CD4-positive, alpha-beta T cell (primary cell): ENCODE results near the gene RNF14. TPM values are rescaled to one million over a fixed set of nuclear protein-coding genes. Genes with fewer than 3 reads are reported as not detected.
"Not testable (repeated sequence)": the region's sequence is repeated elsewhere in the genome, so short reads cannot be mapped to it uniquely, and the experiment has no call there.

Experiments used
- ATAC-seq: fragments of 200-7000 bp; cut with Tn5 transposase; one replicate; pipeline ENCODE4 v1.10.0; 2022; ENCODE audit warnings: mild to moderate bottlenecking; ENCODE audit not compliant: poor library complexity
- CTCF ChIA-PET: fragments of 350-600 bp; sonication (Branson Sonifier 250); formaldehyde crosslinking; loops from one replicate; lab custom pipeline; 2021; ENCODE audit warnings: antibody characterized with exemption, inconsistent platforms; lab: Charles Lee
- POLR2A ChIA-PET: fragments of 350-600 bp; sonication (Branson Sonifier 250); formaldehyde crosslinking; loops from one replicate; lab custom pipeline; 2021; ENCODE audit warnings: antibody characterized with exemption, inconsistent platforms; lab: Charles Lee
- DNase-seq, 14 experiments: peaks; one replicate each; pipeline ENCODE4 v3.0.0-alpha.2; 2013 to 2020; ENCODE audit warnings: mixed read lengths in 2 of 14
- H3K27ac ChIP-seq, 2 donors: one replicate each; pipeline versions ENCODE4 v1.5.1 to v1.7.0; 2013; ENCODE audit warnings: low read length in 2 of 2, low read depth in 1 of 2, mild to moderate bottlenecking in 1 of 2
- H3K27me3 ChIP-seq, 2 experiments: 1 replicate in 1 of 2; 2 replicates in 1 of 2; pipeline versions ENCODE4 v1.6.1 to v1.7.0; 2013; ENCODE audit warnings: low read length in 2 of 2, control low read depth in 1 of 2, mild to moderate bottlenecking in 1 of 2, moderate library complexity in 1 of 2; ENCODE audit not compliant: insufficient read depth in 2 of 2, control insufficient read depth in 1 of 2
- H3K36me3 ChIP-seq: one replicate; pipeline ENCODE4 v1.6.1; 2013; ENCODE audit warnings: low read length, control low read depth; ENCODE audit not compliant: insufficient read depth
- H3K4me1 ChIP-seq: one replicate; pipeline ENCODE4 v1.6.1; 2013; ENCODE audit warnings: low read length, control low read depth; ENCODE audit not compliant: insufficient read depth
- H3K4me3 ChIP-seq: one replicate; pipeline ENCODE4 v1.5.1; 2013; ENCODE audit warnings: mild to moderate bottlenecking, low read length, moderate library complexity
- H3K9me3 ChIP-seq, 2 experiments: 1 replicate in 1 of 2; 2 replicates in 1 of 2; pipeline versions ENCODE4 v1.6.1 to v1.7.0; 2013; ENCODE audit warnings: low read length in 2 of 2, mild to moderate bottlenecking in 2 of 2, control low read depth in 1 of 2, moderate library complexity in 1 of 2; ENCODE audit not compliant: control insufficient read depth in 1 of 2, insufficient read depth in 1 of 2
- H3K27ac Mint-ChIP-seq: one replicate; pipeline ENCODE4 v1.8.0; 2020; ENCODE audit warnings: mixed read lengths
- H3K27me3 Mint-ChIP-seq: one replicate; pipeline ENCODE4 v1.8.0; 2021; ENCODE audit warnings: mixed read lengths
- H3K36me3 Mint-ChIP-seq: one replicate; pipeline ENCODE4 v1.8.0; 2021; ENCODE audit warnings: low read depth, mixed read lengths
- H3K4me1 Mint-ChIP-seq: one replicate; pipeline ENCODE4 v1.8.0; 2021; ENCODE audit warnings: low read depth, mixed read lengths
- H3K4me3 Mint-ChIP-seq: one replicate; pipeline ENCODE4 v1.8.0; 2020; ENCODE audit warnings: mild to moderate bottlenecking, mixed read lengths
- H3K9me3 Mint-ChIP-seq: one replicate; pipeline ENCODE4 v1.8.0; 2020; ENCODE audit warnings: mixed read lengths
- intact Hi-C, 2 experiments: fragments of 100-400 bp; cut with DNase I in 1 of 2; cut with micrococcal nuclease in 1 of 2; formaldehyde crosslinking; loops; one replicate each; pipeline versions ENCODE4 v1.15.1 to v1.9.0; 2023 to 2025; cut with DNase I, micrococcal nuclease
- total RNA-seq, 174 experiments: library from RNA in 2 of 174; stranded (reverse) in 2 of 174; gene quantifications; one replicate each; pipeline ENCODE4 v1.2.3 and lab custom pipeline; 2021 to 2026
- TF ChIP-seq, protein P1 (sequence below): fragments of 200-600 bp; IDR thresholded peaks from one replicate; pipeline ENCODE4 v1.8.0; 2022; ENCODE audit warnings: antibody characterized with exemption, mild to moderate bottlenecking

Gene RNF14
- total RNA-seq, 2 experiments from 2014 or later, result 8.9 to 10.7 TPM

DNA sequence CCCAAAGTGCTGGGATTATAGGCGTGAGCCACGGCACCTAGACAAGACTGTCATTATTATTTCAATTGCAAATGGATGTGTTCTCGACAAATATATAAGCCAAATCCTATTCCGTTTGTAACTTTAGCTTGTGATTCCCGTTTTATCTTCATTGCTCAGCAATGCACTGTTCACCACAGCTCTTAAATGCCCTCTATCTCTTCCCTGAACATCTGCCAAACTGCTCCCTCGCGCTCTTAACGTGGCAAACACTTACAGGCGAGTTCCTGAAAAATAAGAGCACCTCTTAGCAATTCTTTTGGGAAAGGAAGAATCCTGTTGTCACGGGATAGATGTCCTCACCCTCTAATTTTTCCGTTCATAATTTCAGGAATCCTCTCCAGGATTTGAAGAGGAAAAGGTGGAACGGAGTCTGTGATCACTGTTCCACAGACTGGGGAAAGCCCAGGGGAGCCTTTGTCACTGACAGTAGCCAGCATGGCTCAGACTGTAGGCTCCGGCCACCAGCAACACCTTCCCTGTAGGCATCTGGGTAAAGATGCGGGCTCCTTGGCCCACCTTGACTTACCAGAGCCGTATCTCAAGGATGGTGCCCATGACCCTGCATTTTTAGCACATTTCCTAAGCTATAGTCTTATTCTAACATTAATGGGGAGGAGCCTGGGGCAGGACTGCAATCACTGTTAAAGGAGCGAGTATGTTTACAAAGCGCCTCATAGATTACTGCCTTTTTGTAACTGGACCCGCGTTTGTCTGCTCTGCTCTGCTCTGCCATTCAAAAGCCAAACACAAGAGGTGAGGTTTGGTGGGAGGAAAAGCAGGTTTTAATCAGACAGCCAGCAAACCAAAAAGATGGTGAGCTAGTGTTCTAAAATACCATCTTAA is 64.1 kb downstream of the RNF14 start:
- Histone ChIP-seq H3K4me3 (no peak overlapping the region), H3K27ac (no peak overlapping the region), H3K27me3 (no peaks in the 10 kb centered on the region), H3K36me3 (no peaks in the 10 kb centered on the region), H3K9me3 (no peaks in the 10 kb centered on the region), H3K4me1 (peaks cover 18% of the 10 kb centered on the region)
- Mint-ChIP-seq H3K36me3 (no peaks in the 10 kb centered on the region), H3K4me3 (no peak overlapping the region), H3K9me3 (no peaks in the 10 kb centered on the region), H3K27me3 (no peaks in the 10 kb centered on the region), H3K4me1 (peaks cover 21% of the 10 kb centered on the region), H3K27ac (no peak overlapping the region)
- no peak for DNase-seq
- ATAC-seq, result no peak
- intact Hi-C loops, result loop anchor here in 1 of 2 experiments (5.0 kb wide), 1 partner anchor 39 kb away; no protein-coding TSS in a partner anchor
- ChIA-PET POLR2A (interaction anchor here (0.7 to 2.2 kb wide), 3 partner anchors 66 to 77 kb away, joined by 3 to 10 read pairs (median 4); no protein-coding TSS in a partner anchor), CTCF (no interaction called here)
- TF ChIP-seq, protein P1, sequence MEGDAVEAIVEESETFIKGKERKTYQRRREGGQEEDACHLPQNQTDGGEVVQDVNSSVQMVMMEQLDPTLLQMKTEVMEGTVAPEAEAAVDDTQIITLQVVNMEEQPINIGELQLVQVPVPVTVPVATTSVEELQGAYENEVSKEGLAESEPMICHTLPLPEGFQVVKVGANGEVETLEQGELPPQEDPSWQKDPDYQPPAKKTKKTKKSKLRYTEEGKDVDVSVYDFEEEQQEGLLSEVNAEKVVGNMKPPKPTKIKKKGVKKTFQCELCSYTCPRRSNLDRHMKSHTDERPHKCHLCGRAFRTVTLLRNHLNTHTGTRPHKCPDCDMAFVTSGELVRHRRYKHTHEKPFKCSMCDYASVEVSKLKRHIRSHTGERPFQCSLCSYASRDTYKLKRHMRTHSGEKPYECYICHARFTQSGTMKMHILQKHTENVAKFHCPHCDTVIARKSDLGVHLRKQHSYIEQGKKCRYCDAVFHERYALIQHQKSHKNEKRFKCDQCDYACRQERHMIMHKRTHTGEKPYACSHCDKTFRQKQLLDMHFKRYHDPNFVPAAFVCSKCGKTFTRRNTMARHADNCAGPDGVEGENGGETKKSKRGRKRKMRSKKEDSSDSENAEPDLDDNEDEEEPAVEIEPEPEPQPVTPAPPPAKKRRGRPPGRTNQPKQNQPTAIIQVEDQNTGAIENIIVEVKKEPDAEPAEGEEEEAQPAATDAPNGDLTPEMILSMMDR, result no peak

DNA sequence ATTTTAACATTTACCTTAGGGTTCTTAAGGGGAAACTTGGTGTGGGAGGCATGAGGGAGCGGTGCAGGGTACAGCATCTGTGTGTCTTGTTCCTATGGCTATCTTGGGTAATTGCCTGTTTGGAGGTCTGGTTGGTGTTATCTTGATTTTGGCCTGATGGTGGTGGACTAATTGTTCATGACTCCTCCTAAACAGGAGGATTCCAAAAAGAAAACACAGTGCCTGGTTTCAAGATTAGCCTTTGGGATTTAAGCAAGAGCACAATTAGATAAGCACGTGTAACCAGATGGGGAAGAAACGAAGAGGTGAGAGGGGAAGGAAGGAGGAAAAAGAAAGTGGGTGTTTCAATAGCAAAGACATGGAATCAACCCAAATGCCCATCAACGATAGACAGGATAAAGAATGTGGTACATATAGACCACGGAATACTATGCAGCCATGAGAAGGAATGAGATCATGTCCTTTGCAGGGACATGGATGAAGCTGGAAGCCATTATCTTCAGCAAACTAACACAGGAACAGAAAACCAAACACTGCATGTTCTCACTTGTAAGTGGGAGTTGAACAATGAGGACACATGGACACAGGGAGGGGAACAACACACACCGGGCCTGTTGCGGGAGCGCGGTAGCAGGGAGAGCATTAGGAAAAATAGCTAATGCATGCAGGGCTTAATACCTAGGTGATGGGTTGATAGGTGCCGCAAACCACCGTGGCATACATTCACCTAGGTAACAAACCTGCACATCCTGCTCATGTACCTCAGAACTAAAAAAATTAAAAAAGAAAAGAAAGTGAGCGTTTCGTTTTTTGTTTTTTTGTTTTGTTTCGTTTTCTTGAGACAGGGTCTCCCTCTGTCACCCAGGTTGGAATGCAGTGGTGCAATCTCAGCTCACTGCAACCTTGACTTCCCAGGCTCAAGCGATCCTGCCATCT is 65.0 kb downstream of the RNF14 start:
- H3K36me3 Mint-ChIP-seq, H3K4me3 Mint-ChIP-seq, H3K27me3 ChIP-seq, H3K4me3 ChIP-seq, H3K27ac ChIP-seq, H3K36me3 ChIP-seq, DNase-seq, H3K9me3 Mint-ChIP-seq, H3K9me3 ChIP-seq, H3K27me3 Mint-ChIP-seq, ATAC-seq: not testable (repeated sequence)
- Mint-ChIP-seq H3K4me1 (peaks cover 21% of the 10 kb centered on the region), H3K27ac (peak overlapping the region; percentile 27)
- POLR2A ChIA-PET, result interaction anchor here (0.7 to 2.3 kb wide), 10 partner anchors 9 to 111 kb away, joined by 3 to 20 read pairs (median 4); partner anchors contain the start of gene DELE1
- H3K4me1 ChIP-seq, result peaks cover 18% of the 10 kb centered on the region
- CTCF ChIA-PET, result interaction anchor here (1.1 kb wide), 1 partner anchor 19 kb away, joined by 3 read pairs; no protein-coding TSS in a partner anchor
- intact Hi-C loops, result loop anchor here in 1 of 2 experiments (5.0 kb wide), 1 partner anchor 38 kb away; no protein-coding TSS in a partner anchor

DNA sequence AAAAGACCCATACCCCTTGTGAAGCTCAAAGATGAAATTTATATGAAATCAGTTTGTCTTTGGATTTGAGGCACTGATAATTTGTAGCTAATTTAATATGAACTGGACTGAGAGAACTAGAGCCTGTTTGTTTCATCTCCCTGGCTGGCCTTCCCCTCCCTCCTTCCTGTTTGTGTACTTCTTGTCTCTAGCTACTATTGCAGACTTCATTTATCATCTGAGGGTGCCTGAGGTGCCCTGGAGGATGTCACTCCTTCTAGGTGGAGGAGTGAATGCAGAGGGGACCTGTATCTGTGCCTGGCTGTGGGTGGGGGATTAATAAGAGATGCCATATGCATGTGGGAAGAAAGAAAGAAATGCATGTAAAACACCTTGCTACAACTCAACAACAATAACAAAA is 66.1 kb downstream of the RNF14 start:
- peak overlapping the region; percentile 27 for H3K27ac Mint-ChIP-seq
- H3K27me3 Mint-ChIP-seq, result no peaks in the 10 kb centered on the region
- CTCF ChIA-PET, result interaction anchor here (1.1 kb wide), 1 partner anchor 18 kb away, joined by 3 read pairs; no protein-coding TSS in a partner anchor
- ATAC-seq, result peak; percentile 58
- H3K9me3 ChIP-seq, result no peaks in the 10 kb centered on the region
- no peaks in the 10 kb centered on the region for H3K36me3 ChIP-seq
- POLR2A ChIA-PET, result interaction anchor here (1.0 to 2.3 kb wide), 11 partner anchors 10 to 112 kb away, joined by 3 to 20 read pairs (median 4); partner anchors contain the start of gene DELE1
- H3K4me1 ChIP-seq, result peaks cover 18% of the 10 kb centered on the region
- no peaks in the 10 kb centered on the region for H3K9me3 Mint-ChIP-seq
- no peak overlapping the region for H3K27ac ChIP-seq
- peaks cover 21% of the 10 kb centered on the region for H3K4me1 Mint-ChIP-seq
- no peak overlapping the region for H3K4me3 ChIP-seq
- TF ChIP-seq, protein P1, result no peak
- no peaks in the 10 kb centered on the region for H3K27me3 ChIP-seq
- no peaks in the 10 kb centered on the region for H3K36me3 Mint-ChIP-seq
- peak in 4 of 14 experiments; percentile 4 to 51 (median 16) for DNase-seq
- no peak overlapping the region for H3K4me3 Mint-ChIP-seq
- intact Hi-C loops, result loop anchor here in 1 of 2 experiments (5.0 kb wide), 1 partner anchor 37 kb away; no protein-coding TSS in a partner anchor
